RWPE2 (cell line): ENCODE measurements around the gene NACA.

Experiments
- ATAC-seq: fragments of 200-7000 bp; cut with Tn5 transposase; 3 replicates; pipeline ENCODE4 v1.9.1; 2021; ENCODE audit warnings: low read depth
- DNase-seq: peaks from one replicate; pipeline ENCODE4 v3.0.0-alpha.2; 2020; ENCODE audit warnings: low spot score
- H3K27ac ChIP-seq: fragments of 450-650 bp; 2 replicates; pipeline ENCODE4 v1.5.1; 2017; ENCODE audit warnings: mild to moderate bottlenecking; ENCODE audit not compliant: poor library complexity, severe bottlenecking
- H3K27me3 ChIP-seq: fragments of 250-450 bp; sonication (Bioruptor Pico); 2 replicates; pipeline ENCODE4 v1.5.1; 2021; ENCODE audit warnings: mild to moderate bottlenecking, moderate library complexity; ENCODE audit not compliant: insufficient read depth, poor library complexity, severe bottlenecking
- H3K36me3 ChIP-seq: fragments of 250-450 bp; sonication (Bioruptor Pico); 2 replicates; pipeline ENCODE4 v1.5.1; 2020; ENCODE audit warnings: low read depth, mild to moderate bottlenecking, moderate library complexity
- H3K4me1 ChIP-seq: fragments of 250-450 bp; sonication (Bioruptor Pico); 2 replicates; pipeline ENCODE4 v1.5.1; 2021; ENCODE audit warnings: mild to moderate bottlenecking, moderate library complexity; ENCODE audit not compliant: insufficient read depth, poor library complexity, severe bottlenecking
- H3K4me3 ChIP-seq: fragments of 250-450 bp; sonication (Bioruptor Pico); 2 replicates; pipeline ENCODE4 v1.5.1; 2021; ENCODE audit warnings: mild to moderate bottlenecking, moderate library complexity; ENCODE audit not compliant: severe bottlenecking
- H3K9me3 ChIP-seq: fragments of 250-450 bp; sonication (Bioruptor Pico); 2 replicates; pipeline ENCODE4 v1.5.1; 2021; ENCODE audit warnings: mild to moderate bottlenecking, moderate library complexity; ENCODE audit not compliant: severe bottlenecking
- TF ChIP-seq, protein P1 (sequence below): fragments of 450-650 bp; IDR thresholded peaks from one replicate; pipeline ENCODE4 v1.5.1; 2017; ENCODE audit warnings: mild to moderate bottlenecking, moderate library complexity; ENCODE audit not compliant: poor library complexity, severe bottlenecking

Gene NACA

DNA sequence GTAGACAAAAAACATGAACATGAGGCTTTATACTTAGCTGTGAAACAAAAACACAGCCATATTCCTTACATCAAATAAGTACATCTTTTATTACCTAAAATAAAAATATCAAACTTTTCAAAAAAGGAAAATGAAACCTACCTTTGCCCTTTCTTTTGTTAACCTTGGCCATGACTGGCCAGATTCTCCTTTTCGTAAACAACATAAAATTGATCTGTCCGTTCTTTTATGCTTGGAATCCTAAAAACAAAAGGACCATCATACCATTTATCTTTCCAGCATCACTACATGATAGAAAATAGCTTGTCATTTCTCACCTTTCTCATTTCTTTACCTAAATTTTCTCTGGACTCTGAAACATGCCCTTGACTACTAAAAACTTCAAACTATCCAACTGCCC is 53.5 kb downstream of the NACA start:
- no peaks in the 10 kb centered on the region for H3K9me3 ChIP-seq
- ATAC-seq: no peak
- peaks cover 88% of the 10 kb centered on the region for H3K36me3 ChIP-seq
- no peak for DNase-seq
- H3K27ac ChIP-seq: peak overlapping the region; percentile 38
- peaks cover 15% of the 10 kb centered on the region for H3K4me1 ChIP-seq
- no peak overlapping the region for H3K4me3 ChIP-seq
- H3K27me3 ChIP-seq: no peaks in the 10 kb centered on the region
- TF ChIP-seq, protein P1, sequence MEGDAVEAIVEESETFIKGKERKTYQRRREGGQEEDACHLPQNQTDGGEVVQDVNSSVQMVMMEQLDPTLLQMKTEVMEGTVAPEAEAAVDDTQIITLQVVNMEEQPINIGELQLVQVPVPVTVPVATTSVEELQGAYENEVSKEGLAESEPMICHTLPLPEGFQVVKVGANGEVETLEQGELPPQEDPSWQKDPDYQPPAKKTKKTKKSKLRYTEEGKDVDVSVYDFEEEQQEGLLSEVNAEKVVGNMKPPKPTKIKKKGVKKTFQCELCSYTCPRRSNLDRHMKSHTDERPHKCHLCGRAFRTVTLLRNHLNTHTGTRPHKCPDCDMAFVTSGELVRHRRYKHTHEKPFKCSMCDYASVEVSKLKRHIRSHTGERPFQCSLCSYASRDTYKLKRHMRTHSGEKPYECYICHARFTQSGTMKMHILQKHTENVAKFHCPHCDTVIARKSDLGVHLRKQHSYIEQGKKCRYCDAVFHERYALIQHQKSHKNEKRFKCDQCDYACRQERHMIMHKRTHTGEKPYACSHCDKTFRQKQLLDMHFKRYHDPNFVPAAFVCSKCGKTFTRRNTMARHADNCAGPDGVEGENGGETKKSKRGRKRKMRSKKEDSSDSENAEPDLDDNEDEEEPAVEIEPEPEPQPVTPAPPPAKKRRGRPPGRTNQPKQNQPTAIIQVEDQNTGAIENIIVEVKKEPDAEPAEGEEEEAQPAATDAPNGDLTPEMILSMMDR: no peak

DNA sequence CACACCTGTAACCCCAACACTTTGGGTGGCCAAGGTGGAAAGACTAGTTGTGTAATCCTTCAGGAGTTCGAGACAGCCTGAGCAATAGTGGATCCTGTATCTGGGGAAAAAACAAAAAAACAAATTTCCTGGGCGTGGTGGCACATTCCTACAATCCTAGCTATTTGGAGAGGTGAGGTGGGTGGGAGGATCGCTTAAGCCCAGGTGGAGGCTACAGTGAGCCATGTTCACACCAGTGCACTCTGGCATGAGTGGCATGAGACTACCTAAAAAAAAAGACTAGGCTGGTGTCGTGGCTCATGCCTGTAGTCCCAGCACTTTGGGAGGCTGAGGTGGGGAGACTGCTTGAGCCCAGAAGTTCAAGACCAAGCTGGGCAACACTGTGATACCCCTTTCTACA is 54.3 kb downstream of the NACA start:
- H3K36me3 ChIP-seq: peaks cover 91% of the 10 kb centered on the region
- H3K9me3 ChIP-seq: no peaks in the 10 kb centered on the region
- H3K27ac ChIP-seq: peak overlapping the region; percentile 38
- ATAC-seq (peak; percentile 82), DNase-seq (no peak)
- TF ChIP-seq, protein P1: no peak
- no peaks in the 10 kb centered on the region for H3K27me3 ChIP-seq
- H3K4me1 ChIP-seq: peaks cover 15% of the 10 kb centered on the region
- H3K4me3 ChIP-seq: no peak overlapping the region

DNA sequence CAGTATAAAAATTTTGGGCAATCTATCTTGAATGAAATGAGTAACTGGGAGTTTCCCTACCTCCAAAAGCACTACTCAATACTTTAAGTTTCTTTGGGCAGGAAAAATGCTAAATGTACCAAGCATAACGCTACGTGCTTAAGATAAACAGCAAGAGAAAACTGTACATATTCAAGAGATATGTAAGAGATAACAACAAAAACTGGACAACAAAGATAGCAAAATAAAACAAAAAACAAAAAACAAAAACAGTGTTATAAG is 57.0 kb downstream of the NACA start:
- peaks cover 15% of the 10 kb centered on the region for H3K4me1 ChIP-seq
- DNase-seq: no peak
- no peaks in the 10 kb centered on the region for H3K9me3 ChIP-seq
- TF ChIP-seq, protein P1: no peak
- no peaks in the 10 kb centered on the region for H3K27me3 ChIP-seq
- no peak overlapping the region for H3K4me3 ChIP-seq
- H3K27ac ChIP-seq: peak overlapping the region; percentile 4
- no peak for ATAC-seq
- H3K36me3 ChIP-seq: peaks cover 98% of the 10 kb centered on the region
